CD4-positive, alpha-beta T cell treated with Interleukin-6 at 100 ng/mL for 8 hours (primary cell): ENCODE measurements around the gene POU4F3.
"Not testable (repeated sequence)": the region's sequence is repeated elsewhere in the genome, so short reads cannot be mapped to it uniquely, and the experiment has no call there.

Source experiments
- DNase-seq: peaks from one replicate; pipeline ENCODE4 v3.0.0-alpha.2; 2020; ENCODE audit warnings: mixed read lengths, low spot score

The POU4F3 gene

GRCh38 chr5:146338774-146339714 lies at the start of gene POU4F3:
Gene POU4F3, plus strand, starts transcription at chr5:146338839. Its CDS starts 274 bp downstream, at chr5:146339113.
- no peak for DNase-seq

GRCh38 chr5:146290318-146290717 lies 48.3 kb upstream of the POU4F3 start:
- DNase-seq = no peak

- DNase-seq = peak; percentile 21
Observed at GRCh38 chr5:146291421-146292074, 47.1 kb upstream of the POU4F3 start.

DNA sequence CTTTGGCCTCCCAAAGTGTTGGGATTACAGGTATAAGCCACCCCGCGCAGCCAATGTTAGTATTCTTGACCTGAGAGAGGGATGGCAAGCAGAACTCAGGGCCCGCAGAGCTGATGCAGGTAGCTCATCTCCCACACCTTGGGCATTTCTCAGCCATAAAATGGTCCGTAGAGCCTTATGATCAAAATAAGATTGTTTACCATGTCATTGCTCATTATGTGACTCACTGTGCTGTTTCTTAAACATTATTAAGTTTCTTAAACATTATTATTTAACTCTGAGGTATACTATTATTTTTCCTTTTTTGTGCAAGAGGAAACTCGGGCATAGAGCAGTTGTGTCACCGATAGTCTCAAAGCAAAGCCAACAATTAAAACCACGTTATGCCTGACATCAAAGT lies 42.4 kb upstream of the POU4F3 start:
- DNase-seq = no peak

GRCh38 chr5:146298920-146299319 lies 39.7 kb upstream of the POU4F3 start:
- DNase-seq = not testable (repeated sequence)

GRCh38 chr5:146301626-146302025 lies 37.0 kb upstream of the POU4F3 start:
- DNase-seq = no peak

- DNase-seq = no peak
Observed at GRCh38 chr5:146302406-146302805, 36.2 kb upstream of the POU4F3 start.

GRCh38 chr5:146306838-146307237 lies 31.8 kb upstream of the POU4F3 start:
- DNase-seq = no peak

- DNase-seq = no peak
Observed at GRCh38 chr5:146307796-146308195, 30.8 kb upstream of the POU4F3 start.

- no peak for DNase-seq
Observed at GRCh38 chr5:146310540-146310939, 28.1 kb upstream of the POU4F3 start.

GRCh38 chr5:146311278-146311677 lies 27.4 kb upstream of the POU4F3 start:
- no peak for DNase-seq

GRCh38 chr5:146313027-146313426 lies 25.6 kb upstream of the POU4F3 start:
- no peak for DNase-seq

DNA sequence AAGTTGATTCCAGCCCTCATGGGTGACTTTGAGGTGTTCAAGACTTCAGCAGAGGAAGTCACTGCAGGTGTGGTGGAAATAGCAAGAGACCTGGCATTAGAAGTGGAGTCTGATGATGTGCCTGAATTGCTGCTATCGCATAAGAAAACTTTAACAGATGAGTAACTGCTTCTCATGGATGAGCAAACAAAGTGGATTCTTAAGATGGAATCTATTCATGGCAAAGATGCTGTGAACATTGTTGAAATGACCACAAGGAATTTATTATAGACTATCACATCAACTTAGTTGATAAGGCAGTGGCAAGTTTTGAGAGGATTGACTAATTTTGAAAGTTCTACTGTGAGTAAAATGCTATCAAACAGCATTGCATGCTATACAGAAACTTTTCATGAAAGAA lies 17.1 kb upstream of the POU4F3 start:
- DNase-seq = no peak

DNA sequence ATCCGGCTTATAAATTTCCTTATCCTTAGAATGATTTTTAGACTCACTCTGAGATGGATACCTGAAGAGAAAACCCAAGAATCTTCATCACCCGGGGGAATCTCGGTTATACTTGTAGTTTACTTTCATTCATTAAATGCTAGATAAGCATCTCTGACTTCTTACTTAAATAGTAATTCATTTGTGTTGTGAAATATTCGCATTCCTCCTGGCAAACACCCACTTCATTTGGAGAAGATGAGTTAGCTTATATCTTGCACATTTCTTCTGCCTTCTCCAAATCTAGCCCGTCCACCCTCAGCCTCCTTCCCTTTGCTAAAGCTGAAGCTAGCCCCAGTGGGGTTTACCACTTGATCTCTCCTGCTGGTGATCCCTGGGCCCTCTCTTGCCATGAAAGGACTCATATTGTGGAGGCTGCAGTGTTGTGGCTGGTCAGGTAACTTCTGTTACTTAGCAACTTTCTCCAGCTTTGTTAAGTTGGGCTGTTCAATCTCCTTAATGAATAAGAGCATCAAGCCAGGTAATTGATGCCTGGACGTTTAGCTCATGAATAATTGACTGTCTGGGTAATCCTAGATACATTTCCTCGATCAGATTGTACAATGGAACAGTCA lies 11.3 kb upstream of the POU4F3 start:
- no peak for DNase-seq

DNA sequence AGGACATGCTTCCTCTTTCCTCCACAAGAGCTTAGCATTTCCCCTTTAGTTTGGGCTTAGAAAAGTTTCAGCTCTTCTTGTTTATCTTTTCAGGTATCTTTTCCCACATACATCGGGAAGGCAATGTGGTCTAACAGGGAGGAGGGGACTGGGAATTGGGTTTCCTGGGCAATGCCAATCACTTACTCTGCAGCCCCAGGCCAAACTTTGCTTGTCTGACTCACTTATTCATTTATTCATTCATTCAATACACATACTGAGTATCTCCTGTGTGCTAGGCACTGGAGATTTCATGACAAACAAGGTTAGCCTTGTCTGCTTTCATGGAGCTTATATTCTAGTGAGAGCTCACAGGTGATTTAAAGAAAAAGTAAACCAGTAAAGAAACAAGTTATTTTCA lies 10.7 kb upstream of the POU4F3 start:
- no peak for DNase-seq

GRCh38 chr5:146329697-146330096 lies 8.9 kb upstream of the POU4F3 start:
- no peak for DNase-seq

- no peak for DNase-seq
Observed at GRCh38 chr5:146331423-146331822, 7.2 kb upstream of the POU4F3 start.

DNA sequence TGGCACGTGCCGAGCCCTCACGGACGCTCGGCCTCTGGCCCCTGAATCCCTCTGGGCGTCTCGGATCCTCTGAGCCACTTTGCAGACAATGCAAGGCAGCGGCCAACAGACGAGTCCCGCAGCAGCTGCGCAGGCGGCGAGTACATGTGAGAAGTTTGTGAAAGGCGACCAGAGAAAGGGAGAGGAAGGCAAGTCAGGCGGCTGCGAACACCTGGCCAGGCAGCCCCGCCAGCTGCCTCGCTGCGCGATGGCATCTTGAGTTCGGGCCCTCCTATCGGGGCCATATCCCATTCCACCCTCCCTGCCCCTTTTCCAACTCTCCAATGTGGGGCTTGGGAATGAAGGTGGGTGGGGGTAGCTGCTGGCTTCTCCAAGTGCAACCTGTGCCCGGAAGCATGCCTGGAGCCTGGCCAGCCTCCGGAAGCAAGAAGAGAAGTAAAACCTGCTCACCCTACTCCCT lies 4.5 kb upstream of the POU4F3 start:
- no peak for DNase-seq

- no peak for DNase-seq
Observed at GRCh38 chr5:146336197-146336596, 2.4 kb upstream of the POU4F3 start.

GRCh38 chr5:146337264-146337904 lies 1.3 kb upstream of the POU4F3 start:
- DNase-seq = no peak

DNA sequence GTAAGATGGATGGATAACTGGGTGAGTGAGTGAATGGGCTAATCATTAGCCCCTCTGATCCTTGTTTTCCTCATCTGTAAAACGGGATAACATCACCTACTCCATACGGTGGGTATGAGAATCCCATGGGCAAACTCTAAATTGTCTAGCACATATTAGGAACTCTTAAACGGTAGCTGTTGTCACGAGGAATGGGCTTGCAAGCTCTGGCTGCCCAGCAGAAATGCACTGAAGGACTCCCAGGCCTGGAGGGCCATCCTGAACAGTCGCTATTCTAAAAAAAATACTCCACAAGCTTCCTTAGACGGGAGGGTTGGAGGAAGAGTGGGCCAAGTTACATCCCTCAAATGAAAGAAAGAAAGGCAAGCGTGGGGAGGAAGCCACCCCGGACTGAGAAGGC lies 711 bp upstream of the POU4F3 start:
- no peak for DNase-seq

DNA sequence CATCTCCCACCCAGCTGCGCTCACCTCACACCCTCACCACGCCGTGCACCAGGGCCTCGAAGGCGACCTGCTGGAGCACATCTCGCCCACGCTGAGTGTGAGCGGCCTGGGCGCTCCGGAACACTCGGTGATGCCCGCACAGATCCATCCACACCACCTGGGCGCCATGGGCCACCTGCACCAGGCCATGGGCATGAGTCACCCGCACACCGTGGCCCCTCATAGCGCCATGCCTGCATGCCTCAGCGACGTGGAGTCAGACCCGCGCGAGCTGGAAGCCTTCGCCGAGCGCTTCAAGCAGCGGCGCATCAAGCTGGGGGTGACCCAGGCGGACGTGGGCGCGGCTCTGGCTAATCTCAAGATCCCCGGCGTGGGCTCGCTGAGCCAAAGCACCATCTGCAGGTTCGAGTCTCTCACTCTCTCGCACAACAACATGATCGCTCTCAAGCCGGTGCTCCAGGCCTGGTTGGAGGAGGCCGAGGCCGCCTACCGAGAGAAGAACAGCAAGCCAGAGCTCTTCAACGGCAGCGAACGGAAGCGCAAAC lies 1.1 kb downstream of the POU4F3 start:
- no peak for DNase-seq
